Measurements from ENCODE around the gene F12.

Gene F12

GRCh38 chr5:177445052-177445916 lies 35.9 kb upstream of the F12 start:
- TF ChIP-seq ZNF70 (CRISPR knock-in tag; IDR thresholded peaks at IDR 0.05), result no peak
- TF ChIP-seq OSR1 (CRISPR knock-in tag; IDR thresholded peaks at IDR 0.05), result no peak
- no peak for ATAC-seq

- ATAC-seq, result no peak
- TF ChIP-seq ZFP3 (CRISPR knock-in tag; IDR thresholded peaks at IDR 0.05) (no peak), ZNF70 (CRISPR knock-in tag; IDR thresholded peaks at IDR 0.05) (no peak), ARNTL (CRISPR knock-in tag; IDR thresholded peaks at IDR 0.05; ENCODE audit: borderline replicate concordance, low read depth) (no peak), OSR1 (CRISPR knock-in tag; IDR thresholded peaks at IDR 0.05) (no peak)
Measured at GRCh38 chr5:177444106-177445051, 35.0 kb upstream of the F12 start.

- TF ChIP-seq SNAI2 (CRISPR knock-in tag; IDR thresholded peaks at IDR 0.05) (no peak), ZFP30 (CRISPR knock-in tag; IDR thresholded peaks at IDR 0.05) (no peak), OSR1 (CRISPR knock-in tag; IDR thresholded peaks at IDR 0.05) (no peak), ZFP3 (CRISPR knock-in tag; IDR thresholded peaks at IDR 0.05) (no peak), ARNTL (CRISPR knock-in tag; IDR thresholded peaks at IDR 0.05; ENCODE audit: borderline replicate concordance, low read depth) (no peak), ESRRG (CRISPR knock-in tag; IDR thresholded peaks at IDR 0.05) (no peak), GLIS3 (CRISPR knock-in tag; IDR thresholded peaks at IDR 0.05) (no peak), POU6F1 (CRISPR knock-in tag; IDR thresholded peaks at IDR 0.05; ENCODE audit: borderline replicate concordance, low read depth) (no peak), ZNF70 (CRISPR knock-in tag; IDR thresholded peaks at IDR 0.05) (no peak)
Measured at GRCh38 chr5:177443144-177443983, 34.0 kb upstream of the F12 start.

GRCh38 chr5:177442066-177442826 lies 32.9 kb upstream of the F12 start:
- no peak for TF ChIP-seq POU6F1 (CRISPR knock-in tag; IDR thresholded peaks at IDR 0.05; ENCODE audit: borderline replicate concordance, low read depth)
- ATAC-seq, result no peak

More at GRCh38 chr5:177443144-177443983, 34.0 kb upstream of the F12 start:
- ATAC-seq, result no peak

GRCh38 chr5:177440990-177441780 lies 31.8 kb upstream of the F12 start:
- TF ChIP-seq POU6F1 (CRISPR knock-in tag; IDR thresholded peaks at IDR 0.05; ENCODE audit: borderline replicate concordance, low read depth), result no peak
- TF ChIP-seq ZNF70 (CRISPR knock-in tag; IDR thresholded peaks at IDR 0.05), result no peak
- TF ChIP-seq CSDC2 (CRISPR knock-in tag; IDR thresholded peaks at IDR 0.05), result no peak
- no peak for TF ChIP-seq ARNTL (CRISPR knock-in tag; IDR thresholded peaks at IDR 0.05; ENCODE audit: borderline replicate concordance, low read depth)
- TF ChIP-seq TCF4 (CRISPR knock-in tag; IDR thresholded peaks at IDR 0.05; ENCODE audit: borderline replicate concordance), result no peak
- no peak for TF ChIP-seq ZNF8 (CRISPR knock-in tag; IDR thresholded peaks at IDR 0.05)
- no peak for TF ChIP-seq TOX (CRISPR knock-in tag; IDR thresholded peaks at IDR 0.05; ENCODE audit: borderline replicate concordance)
- TF ChIP-seq BACH2 (CRISPR knock-in tag; IDR thresholded peaks at IDR 0.05; ENCODE audit: borderline replicate concordance), result no peak
- no peak for ATAC-seq

All from SK-N-SH treated with all-trans-retinoic acid at 6 μM for 48 hours (cell line).